B cell (primary cell): ENCODE results near the gene TOX2. TPM values are rescaled to one million over a fixed set of nuclear protein-coding genes. Genes with fewer than 3 reads are reported as not detected.

Source experiments
- ATAC-seq: fragments of 200-7000 bp; cut with Tn5 transposase; one replicate; pipeline ENCODE4 v1.10.0; 2021; ENCODE audit warnings: low read depth, mild to moderate bottlenecking, moderate number of reproducible peaks, moderate library complexity
- CTCF ChIA-PET: fragments of 350-600 bp; sonication (Branson Sonifier 250); formaldehyde crosslinking; loops from one replicate; lab custom pipeline; 2021; ENCODE audit warnings: antibody characterized with exemption, inconsistent platforms; lab: Charles Lee
- POLR2A ChIA-PET: fragments of 350-600 bp; sonication (Branson Sonifier 250); formaldehyde crosslinking; loops from one replicate; lab custom pipeline; 2021; ENCODE audit warnings: antibody characterized with exemption; lab: Charles Lee
- DNase-seq: peaks from one replicate; pipeline ENCODE4 v3.0.0; 2013
- H2AFZ ChIP-seq: 2 replicates; pipeline ENCODE4 v1.6.1; 2012; ENCODE audit warnings: mild to moderate bottlenecking, low read depth, low read length; ENCODE audit not compliant: insufficient read depth, poor library complexity, severe bottlenecking
- H3K27ac ChIP-seq, 2 donors: 1 replicate in 1 of 2; 2 replicates in 1 of 2; pipeline ENCODE4 v1.5.1; 2012 to 2013; ENCODE audit warnings: low read length in 2 of 2, mild to moderate bottlenecking in 2 of 2, moderate library complexity in 1 of 2
- H3K27me3 ChIP-seq, 4 experiments: fragments of 200-600 bp in 1 of 4; sonication (generic) in 1 of 4; replicated peaks in 1 of 4; 1 replicate in 2 of 4; 2 replicates in 2 of 4; pipeline versions ENCODE4 v1.6.1 to v1.7.0; 2013 to 2016; ENCODE audit warnings: low read length in 3 of 4, mild to moderate bottlenecking in 2 of 4, mixed read lengths in 1 of 4, moderate library complexity in 1 of 4; ENCODE audit not compliant: insufficient read depth in 4 of 4, control insufficient read depth in 3 of 4; ENCODE audit errors: control extremely low read depth in 1 of 4
- H3K36me3 ChIP-seq, 2 experiments: replicated peaks in 1 of 2; 1 replicate in 1 of 2; 2 replicates in 1 of 2; pipeline versions ENCODE4 v1.6.1 to v1.7.1; 2013; ENCODE audit warnings: low read length in 1 of 2; ENCODE audit not compliant: insufficient read depth in 2 of 2, control insufficient read depth in 1 of 2; ENCODE audit errors: control extremely low read depth in 1 of 2, extremely low read depth in 1 of 2
- H3K4me1 ChIP-seq, 2 donors: fragments of 200-600 bp in 1 of 2; sonication (generic) in 1 of 2; 1 replicate in 1 of 2; 2 replicates in 1 of 2; pipeline versions ENCODE4 v1.5.1 to v1.6.1; 2013 to 2017; ENCODE audit warnings: low read length in 2 of 2; ENCODE audit not compliant: control insufficient read depth in 2 of 2, insufficient read depth in 2 of 2
- H3K4me2 ChIP-seq: replicated peaks from 2 replicates; pipeline ENCODE3; 2012; ENCODE audit warnings: mild to moderate bottlenecking, low read depth, low read length; ENCODE audit not compliant: poor library complexity, severe bottlenecking
- H3K4me3 ChIP-seq, 5 experiments: fragments of 200-600 bp in 1 of 5; sonication (generic) in 1 of 5; 1 replicate in 3 of 5; 2 replicates in 2 of 5; pipeline versions ENCODE4 v1.5.1 to v1.7.0; 2011 to 2016; ENCODE audit warnings: low read length in 4 of 5, mild to moderate bottlenecking in 4 of 5, low read depth in 2 of 5, control low read depth in 1 of 5, moderate library complexity in 1 of 5; ENCODE audit not compliant: insufficient read depth in 1 of 5; ENCODE audit errors: control extremely low read depth in 1 of 5, extremely low read depth in 1 of 5
- H3K79me2 ChIP-seq: fragments of 200-600 bp; sonication (generic); one replicate; pipeline ENCODE4 v1.6.0; 2016; ENCODE audit warnings: low read length; ENCODE audit not compliant: control insufficient read depth, insufficient read depth
- H3K9ac ChIP-seq: fragments of 200-600 bp; sonication (generic); 2 replicates; pipeline ENCODE4 v1.6.1; 2017; ENCODE audit warnings: mild to moderate bottlenecking, low read length, moderate library complexity
- H3K9me3 ChIP-seq, 3 donors: one replicate each; pipeline versions ENCODE4 v1.6.1 to v1.7.1; 2013; ENCODE audit warnings: low read length in 2 of 3; ENCODE audit not compliant: control insufficient read depth in 2 of 3, insufficient read depth in 1 of 3; ENCODE audit errors: control extremely low read depth in 1 of 3
- H4K20me1 ChIP-seq: 2 replicates; pipeline ENCODE4 v1.6.0; 2012; ENCODE audit warnings: mild to moderate bottlenecking, low read length; ENCODE audit not compliant: insufficient read depth, control insufficient read depth, poor library complexity, severe bottlenecking
- H3K27ac Mint-ChIP-seq: one replicate; pipeline ENCODE4 v1.8.0; 2021; ENCODE audit warnings: mixed read lengths
- H3K27me3 Mint-ChIP-seq: one replicate; pipeline ENCODE4 v1.8.0; 2021; ENCODE audit warnings: mixed read lengths
- H3K4me1 Mint-ChIP-seq: one replicate; pipeline ENCODE4 v1.8.0; 2021; ENCODE audit warnings: mixed read lengths
- H3K4me3 Mint-ChIP-seq: one replicate; pipeline ENCODE4 v1.8.0; 2021; ENCODE audit warnings: mixed read lengths
- H3K9me3 Mint-ChIP-seq: one replicate; pipeline ENCODE4 v1.8.0; 2022; ENCODE audit warnings: mixed read lengths; ENCODE audit not compliant: insufficient read depth
- EZH2 ChIP-seq: IDR thresholded peaks from 2 replicates; pipeline ENCODE4 v1.6.1; 2012; ENCODE audit warnings: borderline replicate concordance, low read depth, mild to moderate bottlenecking, moderate library complexity, low read length; ENCODE audit not compliant: insufficient read depth, poor library complexity, severe bottlenecking
- WGBS: methylation state at CpG from one replicate; pipeline ENCODE4 v1.1.5; 2013; ENCODE audit warnings: missing lambda C conversion rate; ENCODE audit not compliant: insufficient coverage; 5-methylcytosine and 5-hydroxymethylcytosine counted together
- intact Hi-C: fragments of 100-400 bp; cut with micrococcal nuclease; formaldehyde crosslinking; loops from one replicate; pipeline ENCODE4 v1.10.0; 2022
- polyA plus RNA-seq: library from polyadenylated mRNA; depleted of rRNA; stranded (reverse); fragments of >200 nt; gene quantifications from 2 replicates; pipeline ENCODE4 v1.2.3, GENCODE V29; 2012
- total RNA-seq, 2 donors: library from RNA; stranded (reverse); fragments of 120-200 nt in 1 of 2; gene quantifications; 1 replicate in 1 of 2; 2 replicates in 1 of 2; pipeline versions ENCODE4 v1.2.3 to v1.2.4, GENCODE V29; 2013 to 2022
- TF ChIP-seq, protein P1 (sequence below): fragments of 200-600 bp; IDR thresholded peaks from one replicate; pipeline ENCODE4 v1.8.0; 2022; ENCODE audit warnings: antibody characterized with exemption, mild to moderate bottlenecking

Gene TOX2
- total and polyA plus RNA-seq, 2 donors (not counting 1 experiment from before 2014, with no cell fraction given), result 1.2 to 4.1 TPM

GRCh38 chr20:44050327-44050726 lies 135.7 kb downstream of the TOX2 start:
- Histone ChIP-seq H3K79me2 (no peaks in the 10 kb centered on the region), H3K4me1 (no peaks in the 10 kb centered on the region), H3K9me3 (no peaks in the 10 kb centered on the region), H2AFZ (no peak overlapping the region), H3K9ac (no peak overlapping the region), H3K4me2 (no peak overlapping the region), H3K27ac (no peak overlapping the region), H3K4me3 (no peak overlapping the region), H4K20me1 (no peaks in the 10 kb centered on the region), H3K27me3 (no peaks in the 10 kb centered on the region), H3K36me3 (no peaks in the 10 kb centered on the region)
- H3K4me3 Mint-ChIP-seq, result no peak overlapping the region
- DNase-seq, result no peak
- ChIA-PET POLR2A (no interaction called here), CTCF (no interaction called here)
- no peaks in the 10 kb centered on the region for H3K9me3 Mint-ChIP-seq
- peaks cover 6% of the 10 kb centered on the region for H3K27me3 Mint-ChIP-seq
- intact Hi-C loops, result no loop called here
- WGBS, result no CpG with 5 or more reads among the region's 2 CpGs
- TF ChIP-seq, protein P1, sequence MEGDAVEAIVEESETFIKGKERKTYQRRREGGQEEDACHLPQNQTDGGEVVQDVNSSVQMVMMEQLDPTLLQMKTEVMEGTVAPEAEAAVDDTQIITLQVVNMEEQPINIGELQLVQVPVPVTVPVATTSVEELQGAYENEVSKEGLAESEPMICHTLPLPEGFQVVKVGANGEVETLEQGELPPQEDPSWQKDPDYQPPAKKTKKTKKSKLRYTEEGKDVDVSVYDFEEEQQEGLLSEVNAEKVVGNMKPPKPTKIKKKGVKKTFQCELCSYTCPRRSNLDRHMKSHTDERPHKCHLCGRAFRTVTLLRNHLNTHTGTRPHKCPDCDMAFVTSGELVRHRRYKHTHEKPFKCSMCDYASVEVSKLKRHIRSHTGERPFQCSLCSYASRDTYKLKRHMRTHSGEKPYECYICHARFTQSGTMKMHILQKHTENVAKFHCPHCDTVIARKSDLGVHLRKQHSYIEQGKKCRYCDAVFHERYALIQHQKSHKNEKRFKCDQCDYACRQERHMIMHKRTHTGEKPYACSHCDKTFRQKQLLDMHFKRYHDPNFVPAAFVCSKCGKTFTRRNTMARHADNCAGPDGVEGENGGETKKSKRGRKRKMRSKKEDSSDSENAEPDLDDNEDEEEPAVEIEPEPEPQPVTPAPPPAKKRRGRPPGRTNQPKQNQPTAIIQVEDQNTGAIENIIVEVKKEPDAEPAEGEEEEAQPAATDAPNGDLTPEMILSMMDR, result no peak
- no peak for TF ChIP-seq EZH2
- H3K27ac Mint-ChIP-seq, result no peak overlapping the region
- no peaks in the 10 kb centered on the region for H3K4me1 Mint-ChIP-seq
- no peak for ATAC-seq

DNA sequence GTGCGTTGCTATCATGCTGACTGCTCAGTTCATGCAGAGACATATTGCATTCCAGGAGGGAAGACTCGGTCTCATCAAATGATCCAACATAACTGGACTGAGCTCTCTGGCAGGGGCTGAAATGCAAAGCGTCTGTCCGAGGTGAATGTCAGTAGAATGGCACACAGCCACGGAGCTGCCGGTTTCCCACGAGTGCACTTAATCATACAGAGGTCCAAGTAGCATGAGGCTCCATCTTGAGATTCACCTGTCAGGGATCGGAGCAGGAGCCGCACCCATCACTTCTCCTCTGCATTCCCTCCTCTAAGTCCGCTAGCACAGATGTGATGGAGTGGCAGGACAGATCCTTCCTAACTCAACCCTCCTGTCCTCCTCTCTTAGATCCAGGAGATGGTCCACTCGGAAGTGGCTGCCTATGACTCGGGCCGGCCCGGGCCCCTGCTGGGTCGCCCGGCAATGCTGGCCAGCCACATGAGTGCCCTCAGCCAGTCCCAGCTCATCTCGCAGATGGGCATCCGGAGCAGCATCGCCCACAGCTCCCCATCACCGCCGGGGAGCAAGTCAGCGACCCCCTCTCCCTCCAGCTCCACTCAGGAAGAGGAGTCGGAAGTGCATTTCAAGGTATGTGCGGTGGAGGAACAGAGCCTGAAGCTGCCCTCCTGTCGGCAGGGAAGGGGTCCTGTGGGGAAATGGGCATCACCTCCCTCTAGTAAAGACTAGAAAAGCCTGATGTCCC lies 136.4 kb downstream of the TOX2 start:
- no peaks in the 10 kb centered on the region for H3K27me3 ChIP-seq
- no peaks in the 10 kb centered on the region for H3K79me2 ChIP-seq
- 94% methylated on average over 22 of the region's 25 CpGs for WGBS
- TF ChIP-seq EZH2, result no peak
- TF ChIP-seq, protein P1, result no peak
- H3K4me1 ChIP-seq, result no peaks in the 10 kb centered on the region
- no peaks in the 10 kb centered on the region for H3K9me3 Mint-ChIP-seq
- H3K4me3 Mint-ChIP-seq, result no peak overlapping the region
- H3K4me2 ChIP-seq, result no peak overlapping the region
- intact Hi-C loops, result no loop called here
- ChIA-PET CTCF (no interaction called here), POLR2A (no interaction called here)
- no peak overlapping the region for H3K9ac ChIP-seq
- H2AFZ ChIP-seq, result no peak overlapping the region
- H3K36me3 ChIP-seq, result no peaks in the 10 kb centered on the region
- DNase-seq, result no peak
- no peaks in the 10 kb centered on the region for H4K20me1 ChIP-seq
- no peak overlapping the region for H3K4me3 ChIP-seq
- ATAC-seq, result no peak
- H3K27ac Mint-ChIP-seq, result no peak overlapping the region
- H3K27ac ChIP-seq, result no peak overlapping the region
- H3K9me3 ChIP-seq, result no peaks in the 10 kb centered on the region
- H3K4me1 Mint-ChIP-seq, result no peaks in the 10 kb centered on the region
- peaks cover 3% of the 10 kb centered on the region for H3K27me3 Mint-ChIP-seq
